A204.1 (cell line): Measurements from ENCODE around the gene TMED8.
"Not testable (repeated sequence)": the region's sequence is repeated elsewhere in the genome, so short reads cannot be mapped to it uniquely, and the experiment has no call there.

ENCODE experiments used
- FAIRE-seq: peaks from 2 replicates; lab custom pipeline; 2012; peaks lifted over from hg19 to GRCh38; lab: Jason Lieb, UNC

Gene TMED8, protein sequence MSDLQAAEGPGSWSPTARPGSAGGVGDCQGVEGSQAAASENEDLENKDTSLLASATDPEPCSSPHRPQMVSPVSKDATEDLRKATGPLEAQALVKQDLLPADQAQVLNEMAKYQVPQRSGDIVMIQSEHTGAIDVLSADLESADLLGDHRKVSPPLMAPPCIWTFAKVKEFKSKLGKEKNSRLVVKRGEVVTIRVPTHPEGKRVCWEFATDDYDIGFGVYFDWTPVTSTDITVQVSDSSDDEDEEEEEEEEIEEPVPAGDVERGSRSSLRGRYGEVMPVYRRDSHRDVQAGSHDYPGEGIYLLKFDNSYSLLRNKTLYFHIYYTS

DNA sequence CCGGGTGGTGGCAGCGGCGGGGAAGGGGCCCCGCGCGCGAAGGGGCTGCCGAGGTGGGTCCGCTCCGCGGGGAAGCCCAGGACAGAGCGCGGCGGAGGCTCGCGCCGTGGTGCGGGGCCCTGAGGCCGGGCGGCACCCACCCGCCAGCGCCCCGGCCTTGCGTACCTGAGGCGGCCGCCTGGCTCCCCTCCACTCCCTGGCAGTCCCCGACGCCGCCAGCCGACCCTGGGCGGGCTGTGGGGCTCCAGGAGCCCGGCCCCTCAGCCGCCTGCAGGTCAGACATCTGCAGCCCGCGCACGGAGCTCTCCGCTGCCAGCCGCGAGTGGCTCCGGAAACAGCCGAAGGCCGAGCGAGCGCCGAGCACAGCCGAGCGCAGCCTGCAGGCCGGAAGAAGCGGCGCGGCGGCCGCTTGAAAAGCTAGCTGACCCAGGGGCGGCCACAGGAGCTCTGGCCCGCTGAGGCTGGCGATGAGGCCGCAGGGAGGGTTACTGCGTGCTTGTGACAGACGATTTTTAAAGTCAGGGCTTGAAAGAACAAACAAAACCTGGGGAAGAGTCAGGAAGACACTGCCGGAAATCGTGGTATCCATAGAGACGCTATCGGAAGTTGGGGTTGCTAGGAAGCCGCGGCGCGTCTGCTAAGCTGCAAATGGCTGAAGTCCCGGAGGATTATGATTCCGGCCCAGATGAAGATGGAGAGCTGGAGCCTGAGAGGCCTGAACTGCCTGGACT lies at the start of gene TMED8, which contains the start of gene SAMD15:
TSS of gene TMED8 (minus strand) at position 324 of the 731 bp plus-strand sequence. CDS start at position 283, 41 bp downstream.
TSS of gene SAMD15 (plus strand) at position 609 of the 731 bp plus-strand sequence. CDS start at position 649, 40 bp downstream.
- no peak for FAIRE-seq

- FAIRE-seq: no peak
Observed at GRCh38 chr14:77426396-77426795, 49.5 kb upstream of the TMED8 start.

DNA sequence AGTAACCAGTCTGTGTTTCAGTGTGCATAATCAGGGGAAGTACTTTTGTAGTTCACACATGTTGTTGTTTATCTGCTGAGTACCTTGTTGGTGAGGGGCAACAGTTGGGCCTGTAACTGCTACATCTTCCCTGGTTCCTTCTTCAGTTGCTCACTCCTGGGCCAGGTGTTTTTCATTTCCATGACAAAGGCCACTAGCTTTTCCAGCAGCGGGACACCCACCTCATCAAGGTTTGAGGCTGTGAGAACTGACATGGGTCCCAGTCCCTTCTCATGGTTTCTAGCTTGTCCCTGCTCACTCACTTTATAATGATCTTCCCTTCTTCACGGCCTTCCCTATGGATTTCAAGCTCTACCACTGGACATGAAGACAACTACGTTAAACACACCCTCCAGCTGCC lies 48.0 kb upstream of the TMED8 start:
- no peak for FAIRE-seq

- FAIRE-seq: no peak
Observed at GRCh38 chr14:77423423-77423822, 46.5 kb upstream of the TMED8 start, which contains the start of gene NOXRED1. TSS of gene NOXRED1 (minus strand) at chr14:77423523. CDS start at chr14:77422889, 634 bp downstream.

DNA sequence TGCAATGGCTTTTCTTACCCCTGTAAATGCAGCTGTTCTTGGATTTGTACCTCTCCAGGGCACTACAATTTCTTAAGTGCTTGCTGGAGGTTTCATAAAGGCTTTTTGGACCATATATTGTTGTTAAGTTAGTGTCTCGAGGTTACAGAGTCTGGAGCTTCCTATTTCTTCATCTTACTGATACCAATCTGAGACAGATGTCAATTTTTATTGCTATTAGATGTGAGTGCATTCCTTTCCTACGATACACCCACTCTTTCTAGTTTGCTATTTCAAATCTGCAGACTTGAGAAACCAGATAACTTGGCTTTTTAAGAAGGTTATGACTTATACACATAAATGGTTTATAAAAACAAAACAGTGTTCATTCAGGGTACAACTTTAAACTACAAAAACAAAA lies 44.3 kb upstream of the TMED8 start:
- no peak for FAIRE-seq

DNA sequence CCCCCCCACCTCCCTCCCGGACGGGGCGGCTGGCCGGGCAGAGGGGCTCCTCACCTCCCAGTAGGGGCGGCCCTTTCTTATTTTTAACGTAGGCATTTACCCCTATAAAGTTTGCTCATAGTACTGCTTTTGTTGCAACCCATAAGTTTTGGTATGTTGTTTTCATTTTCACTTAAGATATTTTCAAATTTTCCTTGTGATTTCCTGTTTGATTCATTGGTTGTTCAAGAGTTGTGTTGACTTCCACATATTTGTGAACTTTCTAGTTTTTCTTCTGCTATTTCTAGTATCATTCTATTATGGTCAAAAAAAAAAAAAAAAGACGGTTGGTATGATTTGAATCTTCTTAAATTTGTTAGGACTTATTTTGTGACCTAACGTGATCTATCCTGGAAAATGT lies 39.9 kb upstream of the TMED8 start:
- FAIRE-seq: no peak

DNA sequence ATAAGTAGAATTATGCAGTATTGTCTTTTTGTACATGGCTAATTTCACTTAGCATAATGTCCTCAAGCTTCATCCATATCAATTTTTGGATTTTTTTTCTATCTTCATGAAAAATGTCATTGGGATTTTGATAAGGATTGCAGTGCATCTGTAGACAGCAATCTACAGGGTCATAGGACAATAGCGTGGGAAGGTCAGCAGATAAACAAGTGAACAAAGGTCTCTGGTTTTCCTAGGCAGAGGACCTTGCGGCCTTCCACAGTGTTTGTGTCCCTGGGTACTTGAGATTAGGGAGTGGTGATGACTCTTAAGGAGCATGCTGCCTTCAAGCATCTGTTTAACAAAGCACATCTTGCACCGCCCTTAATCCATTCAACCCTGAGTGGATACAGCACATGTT lies 39.2 kb upstream of the TMED8 start:
- FAIRE-seq: not testable (repeated sequence)

GRCh38 chr14:77415403-77416030 lies 38.6 kb upstream of the TMED8 start:
- FAIRE-seq: not testable (repeated sequence)

DNA sequence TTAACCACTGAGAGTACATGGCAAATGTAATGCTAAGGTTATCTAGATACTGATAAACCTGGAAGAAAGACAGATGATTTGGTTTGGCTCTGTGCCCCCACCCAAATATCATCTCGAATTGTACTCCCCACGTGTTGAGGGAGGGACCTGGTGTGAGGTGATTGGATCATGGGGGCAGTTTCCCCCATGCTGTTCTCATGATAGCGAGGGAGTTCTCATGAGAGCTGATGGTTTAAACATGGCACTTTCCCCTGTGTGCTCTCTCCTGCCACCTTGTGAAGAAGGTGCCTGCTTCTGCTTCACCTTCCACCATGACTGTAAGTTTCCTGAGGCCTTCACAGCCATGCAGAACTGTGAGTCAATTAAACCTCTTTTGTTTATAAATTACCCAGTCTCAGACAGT lies 32.2 kb upstream of the TMED8 start:
- FAIRE-seq: no peak

- no peak for FAIRE-seq
Observed at GRCh38 chr14:77407158-77407557, 30.3 kb upstream of the TMED8 start.

- no peak for FAIRE-seq
Observed at GRCh38 chr14:77406718-77407117, 29.8 kb upstream of the TMED8 start.

DNA sequence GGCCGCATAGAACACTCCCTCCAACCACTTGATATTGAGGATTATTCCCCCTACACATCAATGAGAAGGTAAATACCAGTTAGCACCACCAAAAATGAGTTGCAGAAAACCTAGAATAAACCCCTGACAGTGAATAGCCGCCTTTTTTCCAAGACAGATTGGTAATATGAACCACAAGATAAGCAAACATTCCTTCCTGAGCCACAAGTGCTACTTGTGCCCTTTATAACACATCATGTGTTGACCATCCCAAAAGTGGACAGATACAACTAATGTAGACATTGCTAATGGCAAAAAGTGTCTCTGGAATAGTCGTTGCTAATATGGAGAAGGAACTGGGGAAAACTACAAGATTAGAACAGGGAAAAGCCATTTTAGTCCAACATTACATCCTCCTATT lies 29.2 kb upstream of the TMED8 start:
- no peak for FAIRE-seq

DNA sequence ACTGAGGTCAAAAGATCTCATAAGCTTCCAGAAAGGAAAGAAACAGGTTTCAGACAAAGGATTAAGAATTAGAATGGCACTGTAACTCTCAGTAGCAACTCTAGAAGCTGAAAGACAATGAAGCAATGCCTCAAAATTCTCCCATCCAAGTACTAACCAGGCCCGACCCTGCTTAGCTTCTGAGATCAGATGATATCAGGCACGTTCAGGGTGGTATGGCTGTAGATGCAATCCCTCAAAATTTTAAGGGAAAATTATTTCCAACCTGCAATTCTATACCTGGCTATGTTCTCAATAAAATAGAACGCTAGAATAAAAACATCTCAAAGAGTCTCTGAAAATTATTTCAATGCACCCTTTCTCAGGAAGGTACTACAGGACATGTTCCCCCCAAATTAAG lies 26.9 kb upstream of the TMED8 start:
- FAIRE-seq: no peak

- FAIRE-seq: no peak
Observed at GRCh38 chr14:77400216-77400615, 23.3 kb upstream of the TMED8 start.

DNA sequence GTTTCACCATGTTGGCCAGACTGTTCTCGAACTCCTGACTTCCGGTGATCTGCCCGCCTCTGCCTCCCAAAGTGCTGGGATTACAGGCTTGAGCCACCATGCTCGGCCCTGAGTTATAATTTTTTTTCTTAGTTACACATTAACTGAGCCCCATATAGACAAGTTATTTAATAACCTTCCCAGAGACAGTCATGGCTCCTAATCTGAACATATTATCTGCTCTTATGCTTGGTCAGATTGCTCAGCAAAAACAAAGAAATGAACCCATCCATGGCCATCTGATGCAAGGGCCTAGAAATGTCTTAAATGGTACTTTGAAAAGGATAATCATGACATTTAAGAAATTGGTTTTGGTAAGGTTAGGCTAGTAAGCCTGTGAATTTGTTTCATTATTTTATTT lies 13.3 kb upstream of the TMED8 start:
- FAIRE-seq: no peak

DNA sequence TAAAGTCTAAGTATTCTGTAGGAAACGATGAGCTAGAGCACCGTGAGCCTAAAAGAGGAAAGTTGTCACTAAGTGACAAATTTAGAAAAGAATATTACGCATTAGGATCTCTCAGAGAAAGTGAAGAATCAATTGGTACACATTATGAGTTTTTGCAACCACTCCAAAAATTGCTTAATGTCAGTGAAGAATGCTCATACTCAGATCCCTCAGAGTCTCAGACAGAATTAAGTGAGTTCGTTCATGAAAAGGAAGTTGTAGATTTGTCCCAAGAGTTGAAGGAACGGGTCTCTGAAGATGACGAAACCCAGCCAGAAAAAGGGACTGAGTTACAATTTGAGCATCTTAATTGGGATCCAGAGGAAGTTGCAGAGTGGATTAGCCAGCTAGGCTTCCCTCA lies 1.8 kb upstream of the TMED8 start:
- FAIRE-seq: no peak

- no peak for FAIRE-seq
Observed at GRCh38 chr14:77377502-77377844, 579 bp upstream of the TMED8 start.

GRCh38 chr14:77375973-77376770 lies 722 bp downstream of the TMED8 start:
- no peak for FAIRE-seq

DNA sequence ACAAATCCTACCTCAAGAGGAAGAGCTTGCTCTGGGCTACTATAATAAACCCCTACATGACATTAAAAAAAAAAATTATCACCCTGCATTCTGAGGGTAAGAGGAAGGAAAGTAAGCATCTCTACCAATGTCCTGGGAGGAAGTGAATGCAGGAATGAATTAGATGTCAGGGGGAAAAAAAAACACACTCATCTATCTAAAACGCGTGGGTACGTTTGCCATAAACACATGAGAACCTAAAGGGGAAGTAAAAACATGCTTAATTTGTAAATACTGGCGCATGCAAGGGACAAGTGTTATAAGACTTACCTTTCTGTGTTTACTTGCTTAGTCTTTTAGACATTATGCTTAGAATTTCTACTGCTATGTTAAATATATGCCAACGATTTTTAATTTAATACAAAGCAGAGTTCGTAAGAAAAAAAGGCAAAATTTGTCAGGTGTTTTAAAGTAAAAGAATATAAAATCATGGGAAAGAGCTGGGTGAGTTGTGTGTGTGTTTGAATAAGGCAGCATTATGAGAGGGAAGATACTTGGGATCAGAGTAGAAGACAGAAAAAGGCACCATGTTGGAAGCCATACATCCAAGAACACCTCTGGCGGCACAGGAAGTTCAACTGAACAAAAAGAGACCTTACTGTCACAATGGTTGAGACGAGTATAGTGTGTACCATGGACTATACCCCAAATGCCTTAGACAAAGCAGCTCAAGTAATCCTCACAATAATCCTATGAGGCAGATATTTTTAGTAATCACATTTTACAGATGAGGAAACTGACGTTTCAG lies 1.5 kb downstream of the TMED8 start:
- no peak for FAIRE-seq

DNA sequence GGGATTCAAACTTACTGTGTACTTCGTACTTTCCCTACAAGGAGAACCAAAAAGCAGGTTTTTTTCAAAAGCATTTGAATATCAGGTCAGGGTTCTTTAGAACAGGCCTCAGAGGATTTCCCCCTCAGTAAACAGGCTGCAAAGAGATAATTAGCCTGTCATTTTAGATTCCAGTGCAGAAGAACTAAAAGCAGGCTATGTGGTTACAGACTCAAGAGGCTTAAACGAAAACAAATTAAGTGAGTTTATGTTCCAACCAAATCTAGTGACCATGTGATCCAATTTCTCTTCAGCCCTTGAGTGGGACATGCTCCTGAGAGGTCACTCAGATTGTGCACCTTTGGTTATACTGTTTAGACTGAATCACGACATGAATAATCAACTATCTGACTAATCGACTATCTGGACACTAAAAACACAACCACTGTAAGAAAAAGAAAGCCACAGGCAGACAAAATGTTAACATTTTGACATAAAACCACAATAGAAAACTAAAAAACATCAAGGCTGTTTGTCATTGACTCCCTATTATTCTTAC lies 4.5 kb downstream of the TMED8 start:
- no peak for FAIRE-seq

- FAIRE-seq: no peak
Observed at GRCh38 chr14:77369285-77369684, 7.6 kb downstream of the TMED8 start.
